HG03135 (cell line): ENCODE data around the gene GPR132.

ENCODE experiments used
- ATAC-seq: cut with Tn5 transposase; IDR thresholded peaks from one replicate; pipeline ENCODE4 v1.9.1; 2021; ENCODE audit warnings: mild to moderate bottlenecking, moderate library complexity; ENCODE audit not compliant: unreplicated experiment

Gene GPR132

GRCh38 chr14:105063056-105063455 lies 2.2 kb downstream of the GPR132 start:
- no peak for ATAC-seq

GRCh38 chr14:105062048-105062433 lies 3.2 kb downstream of the GPR132 start:
- ATAC-seq = no peak

GRCh38 chr14:105061428-105062047 lies 3.7 kb downstream of the GPR132 start:
- ATAC-seq = peak; percentile 27

- ATAC-seq = no peak
Observed at GRCh38 chr14:105060751-105061427, 4.3 kb downstream of the GPR132 start.

GRCh38 chr14:105059925-105060565 lies 5.2 kb downstream of the GPR132 start:
- ATAC-seq = no peak

GRCh38 chr14:105059035-105059924 lies 6.0 kb downstream of the GPR132 start:
- no peak for ATAC-seq

- ATAC-seq = no peak
Observed at GRCh38 chr14:105058521-105059034, 6.7 kb downstream of the GPR132 start.

GRCh38 chr14:105056303-105056831 lies 8.9 kb downstream of the GPR132 start:
- no peak for ATAC-seq

- ATAC-seq = no peak
Observed at GRCh38 chr14:105055736-105056302, 9.4 kb downstream of the GPR132 start.

- no peak for ATAC-seq
Observed at GRCh38 chr14:105055334-105055733, 9.9 kb downstream of the GPR132 start.

GRCh38 chr14:105053996-105054395 lies 11.2 kb downstream of the GPR132 start:
- ATAC-seq = no peak

- no peak for ATAC-seq
Observed at GRCh38 chr14:105053421-105053820, 11.8 kb downstream of the GPR132 start.

GRCh38 chr14:105052110-105052458 lies 13.1 kb downstream of the GPR132 start:
- ATAC-seq = no peak

- no peak for ATAC-seq
Observed at GRCh38 chr14:105051182-105052109, 13.8 kb downstream of the GPR132 start.

- no peak for ATAC-seq
Observed at GRCh38 chr14:105050551-105050897, 14.7 kb downstream of the GPR132 start.

GRCh38 chr14:105049753-105050550 lies 15.3 kb downstream of the GPR132 start:
- ATAC-seq = no peak

GRCh38 chr14:105047283-105048016 lies 17.8 kb downstream of the GPR132 start:
- no peak for ATAC-seq

GRCh38 chr14:105046891-105047282 lies 18.3 kb downstream of the GPR132 start:
- ATAC-seq = no peak
